WTC11 (cell line): ENCODE data around the gene RYR1. TPM values are rescaled to one million over a fixed set of nuclear protein-coding genes. Genes with fewer than 3 reads are reported as not detected.
A peak's percentile ranks its signal among the peaks of the same experiment; 100 is the strongest.

ENCODE experiments used
- ATAC-seq: fragments of 200-7000 bp; cut with Tn5 transposase; 2 replicates; pipeline ENCODE4 v1.10.0; 2021; ENCODE audit warnings: mild to moderate bottlenecking, moderate library complexity
- CTCF ChIA-PET: fragments of 300-600 bp; sonication (Branson Sonifier 250); formaldehyde crosslinking; loops from one replicate; lab custom pipeline; 2021; ENCODE audit warnings: antibody characterized with exemption; lab: Charles Lee
- POLR2A ChIA-PET: fragments of 350-600 bp; sonication (Branson Sonifier 250); formaldehyde crosslinking; loops from one replicate; lab custom pipeline; 2021; ENCODE audit warnings: antibody characterized with exemption; lab: Charles Lee
- DNase-seq: peaks from one replicate; pipeline ENCODE4 v3.0.0; 2021; ENCODE audit warnings: low spot score
- H3K27ac Mint-ChIP-seq: 2 replicates; pipeline ENCODE4 v1.8.0; 2021; ENCODE audit warnings: mixed read lengths
- H3K27me3 Mint-ChIP-seq: 2 replicates; pipeline ENCODE4 v1.8.0; 2021; ENCODE audit warnings: low read depth, mild to moderate bottlenecking, moderate library complexity, mixed read lengths
- H3K36me3 Mint-ChIP-seq: 2 replicates; pipeline ENCODE4 v1.8.0; 2021; ENCODE audit warnings: mixed read lengths
- H3K4me1 Mint-ChIP-seq: 2 replicates; pipeline ENCODE4 v1.8.0; 2022; ENCODE audit warnings: mixed read lengths
- H3K4me3 Mint-ChIP-seq: 2 replicates; pipeline ENCODE4 v1.8.0; 2021; ENCODE audit warnings: mild to moderate bottlenecking, moderate library complexity, mixed read lengths
- H3K9me3 Mint-ChIP-seq: 2 replicates; pipeline ENCODE4 v1.8.0; 2021; ENCODE audit warnings: mixed read lengths
- ATF6 ChIP-seq: sonication (generic); formaldehyde crosslinking; IDR thresholded peaks from 2 replicates; pipeline ENCODE4 v1.8.1; 2023; ENCODE audit warnings: mild to moderate bottlenecking, missing genetic modification reagents
- CBFB ChIP-seq: sonication (generic); formaldehyde crosslinking; IDR thresholded peaks from 2 replicates; pipeline ENCODE4 v1.8.1; 2022; ENCODE audit warnings: mild to moderate bottlenecking, low read depth, missing genetic modification reagents
- CDX4 ChIP-seq: fragments of 250-450 bp; sonication (Bioruptor Pico); IDR thresholded peaks from 2 replicates; pipeline ENCODE4 v1.9.0; 2021; ENCODE audit warnings: moderate library complexity, mild to moderate bottlenecking, inconsistent platforms, borderline replicate concordance
- CREB1 ChIP-seq: sonication (generic); formaldehyde crosslinking; IDR thresholded peaks from 2 replicates; pipeline ENCODE4 v1.8.0; 2023; ENCODE audit warnings: mild to moderate bottlenecking, missing genetic modification reagents
- ESRRA ChIP-seq: sonication (generic); formaldehyde crosslinking; IDR thresholded peaks from 2 replicates; pipeline ENCODE4 v1.8.1; 2022; ENCODE audit warnings: mild to moderate bottlenecking, missing genetic modification reagents, borderline replicate concordance
- FOXJ3 ChIP-seq: sonication (generic); formaldehyde crosslinking; IDR thresholded peaks from 2 replicates; pipeline ENCODE4 v1.9.0; 2021; ENCODE audit warnings: missing genetic modification reagents, mild to moderate bottlenecking, borderline replicate concordance
- FOXP4 ChIP-seq: sonication (generic); formaldehyde crosslinking; IDR thresholded peaks from 2 replicates; pipeline ENCODE4 v1.8.0; 2022; ENCODE audit warnings: mild to moderate bottlenecking, missing genetic modification reagents
- GRHL2 ChIP-seq: fragments of 250-450 bp; sonication (Bioruptor Pico); IDR thresholded peaks from 2 replicates; pipeline ENCODE4 v1.8.0; 2022; ENCODE audit warnings: mild to moderate bottlenecking, moderate library complexity; ENCODE audit not compliant: insufficient replicate concordance, severe bottlenecking
- HMGXB4 ChIP-seq: sonication (generic); formaldehyde crosslinking; IDR thresholded peaks from 2 replicates; pipeline ENCODE4 v1.8.1; 2023; ENCODE audit warnings: mild to moderate bottlenecking, moderate library complexity, missing genetic modification reagents
- IRF1 ChIP-seq: sonication (generic); formaldehyde crosslinking; IDR thresholded peaks from 2 replicates; pipeline ENCODE4 v1.8.0; 2023; ENCODE audit warnings: missing genetic modification reagents
- NR3C1 ChIP-seq: sonication (generic); formaldehyde crosslinking; conservative IDR thresholded peaks from 2 replicates; pipeline ENCODE4 v1.8.1; 2023; ENCODE audit warnings: low read depth, mild to moderate bottlenecking, missing genetic modification reagents
- SMAD4 ChIP-seq: sonication (generic); formaldehyde crosslinking; IDR thresholded peaks from 2 replicates; pipeline ENCODE4 v1.8.0; 2022; ENCODE audit warnings: mild to moderate bottlenecking, missing genetic modification reagents
- SOX15 ChIP-seq: fragments of 250-450 bp; sonication (Bioruptor Pico); IDR thresholded peaks from 2 replicates; pipeline ENCODE4 v1.9.0; 2021; ENCODE audit warnings: mild to moderate bottlenecking
- TEAD1 ChIP-seq: sonication (generic); formaldehyde crosslinking; IDR thresholded peaks from 2 replicates; pipeline ENCODE4 v1.8.0; 2022; ENCODE audit warnings: mild to moderate bottlenecking, missing genetic modification reagents
- ZBTB43 ChIP-seq: sonication (generic); formaldehyde crosslinking; IDR thresholded peaks from 2 replicates; pipeline ENCODE4 v1.8.1; 2023; ENCODE audit warnings: mild to moderate bottlenecking, missing genetic modification reagents
- ZNF121 ChIP-seq: sonication (generic); formaldehyde crosslinking; IDR thresholded peaks from 2 replicates; pipeline ENCODE4 v1.8.0; 2023; ENCODE audit warnings: missing genetic modification reagents
- ZNF263 ChIP-seq: sonication (generic); formaldehyde crosslinking; IDR thresholded peaks from 2 replicates; pipeline ENCODE4 v1.8.1; 2022; ENCODE audit warnings: low read depth, mild to moderate bottlenecking, moderate library complexity, missing genetic modification reagents
- ZNF281 ChIP-seq: sonication (generic); formaldehyde crosslinking; IDR thresholded peaks from 2 replicates; pipeline ENCODE4 v1.8.0; 2023; ENCODE audit warnings: mild to moderate bottlenecking, missing genetic modification reagents
- ZNF396 ChIP-seq: fragments of 250-450 bp; sonication (Bioruptor Pico); IDR thresholded peaks from 2 replicates; pipeline ENCODE4 v1.8.0; 2021; ENCODE audit warnings: mild to moderate bottlenecking, moderate library complexity, borderline replicate concordance
- total RNA-seq: library from RNA; stranded (reverse); gene quantifications from 3 replicates; pipeline ENCODE4 v1.2.3, GENCODE V29; 2021

RYR1 gene
- total RNA-seq, 1 experiment from 2014 or later = 24.2 TPM

GRCh38 chr19:38457202-38457601, 23.7 kb downstream of the RYR1 start:
- DNase-seq (no peak), ATAC-seq (no peak)
- CTCF ChIA-PET = interaction anchor here (0.6 kb wide), 1 partner anchor 229 kb away, joined by 3 read pairs; no protein-coding TSS in a partner anchor
- Mint-ChIP-seq H3K27ac (0 out of 2 replicates have a peak overlapping the region, but pooled peaks have one; percentile 11), H3K27me3 (no peaks in the 10 kb centered on the region; the same call in 1 of the 2 replicates), H3K9me3 (no peaks in the 10 kb centered on the region), H3K36me3 (peaks cover 56% of the 10 kb centered on the region), H3K4me1 (peaks cover 9% of the 10 kb centered on the region), H3K4me3 (no peak overlapping the region)
- TF ChIP-seq NR3C1 (CRISPR knock-in tag) (no peak), HMGXB4 (CRISPR knock-in tag) (no peak), ZNF121 (no peak), FOXJ3 (no peak), ZBTB43 (CRISPR knock-in tag) (no peak), ZNF396 (CRISPR knock-in tag) (no peak), TEAD1 (CRISPR knock-in tag) (no peak), CDX4 (CRISPR knock-in tag) (no peak), CBFB (CRISPR knock-in tag) (no peak), GRHL2 (no peak), ATF6 (CRISPR knock-in tag) (no peak)
- POLR2A ChIA-PET = no interaction called here

GRCh38 chr19:38457690-38458405, 24.4 kb downstream of the RYR1 start:
- Mint-ChIP-seq H3K9me3 (0 out of 2 replicates have a peak, but pooled peaks cover 3% of the 10 kb centered on the region), H3K27me3 (no peaks in the 10 kb centered on the region), H3K27ac (no peak overlapping the region), H3K36me3 (peaks cover 54% of the 10 kb centered on the region), H3K4me3 (no peak overlapping the region), H3K4me1 (peaks cover 4% of the 10 kb centered on the region)
- no peak for DNase-seq
- POLR2A ChIA-PET = no interaction called here
- ATAC-seq = no peak
- CTCF ChIA-PET = interaction anchor here (0.6 to 0.9 kb wide), 2 partner anchors 55 to 229 kb away, joined by 3 read pairs; partner anchors contain the start of gene FAM98C
- TF ChIP-seq SOX15 (CRISPR knock-in tag) = no peak
- no peak for TF ChIP-seq IRF1 (CRISPR knock-in tag)
- no peak for TF ChIP-seq CREB1 (CRISPR knock-in tag)
- no peak for TF ChIP-seq SMAD4 (CRISPR knock-in tag)
- no peak for TF ChIP-seq ZNF281 (CRISPR knock-in tag)
- no peak for TF ChIP-seq FOXP4 (CRISPR knock-in tag)
- no peak for TF ChIP-seq ZNF263 (CRISPR knock-in tag)
- no peak for TF ChIP-seq ESRRA (CRISPR knock-in tag)
